Gastrocnemius medialis (tissue), 4 donors: ENCODE data around the gene OR10H1. TPM values are rescaled to one million over a fixed set of nuclear protein-coding genes. Genes with fewer than 3 reads are reported as not detected.

Source experiments
- ATAC-seq, 2 donors: fragments of 150-250 bp; one replicate each; pipeline ENCODE4 v1.9.1; 2016
- DNase-seq, 2 donors: peaks; one replicate each; pipeline ENCODE4 v3.0.0-alpha.2; 2019
- H3K27ac ChIP-seq, 4 donors: fragments of 200-600 bp; sonication (generic); 1 replicate in 1 of 4; 2 replicates in 3 of 4; pipeline ENCODE4 v1.5.1; 2016 to 2018; ENCODE audit warnings: mild to moderate bottlenecking in 2 of 4, moderate library complexity in 1 of 4
- H3K27me3 ChIP-seq, 3 donors: fragments of 200-600 bp; sonication (generic) in 2 of 3; 1 replicate in 1 of 3; 2 replicates in 2 of 3; pipeline versions ENCODE4 v1.5.1 to v1.6.0; 2016 to 2019; ENCODE audit warnings: mild to moderate bottlenecking in 1 of 3, moderate library complexity in 1 of 3
- H3K36me3 ChIP-seq, 2 donors: fragments of 200-600 bp; sonication (generic) in 1 of 2; one replicate each; pipeline ENCODE4 v1.5.1; 2017 to 2018
- H3K4me1 ChIP-seq, 2 donors: fragments of 200-600 bp; sonication (generic) in 1 of 2; one replicate each; pipeline ENCODE4 v1.5.1; 2016 to 2017; ENCODE audit warnings: mild to moderate bottlenecking in 2 of 2
- H3K4me3 ChIP-seq, 4 donors: fragments of 200-600 bp; sonication (generic) in 3 of 4; 1 replicate in 1 of 4; 2 replicates in 3 of 4; pipeline ENCODE4 v1.5.1; 2016 to 2019; ENCODE audit warnings: mild to moderate bottlenecking in 2 of 4
- H3K9me3 ChIP-seq, 3 donors: fragments of 200-600 bp; sonication (generic) in 2 of 3; 1 replicate in 1 of 3; 2 replicates in 2 of 3; pipeline ENCODE4 v1.5.1; 2016 to 2019
- CTCF ChIP-seq, 5 experiments: fragments of 450-650 bp in 3 of 5; fragments of 200-600 bp in 2 of 5; sonication (generic) in 2 of 5; IDR thresholded peaks in 4 of 5; conservative IDR thresholded peaks in 1 of 5; 1 replicate in 4 of 5; 2 replicates in 1 of 5; pipeline ENCODE4 v1.5.1; 2016 to 2019; ENCODE audit warnings: antibody characterized with exemption in 5 of 5, mild to moderate bottlenecking in 3 of 5, moderate library complexity in 3 of 5
- POLR2A ChIP-seq, 2 donors: fragments of 450-650 bp; IDR thresholded peaks; one replicate each; pipeline ENCODE4 v1.6.1; 2017; ENCODE audit warnings: antibody characterized with exemption in 2 of 2, mild to moderate bottlenecking in 2 of 2, moderate library complexity in 2 of 2
- in situ Hi-C, 4 donors: fragments of 200-750 bp; cut with MboI; loops; one replicate each; pipeline versions ENCODE4 v1.15.0 to v1.8.0; 2017; ENCODE audit warnings: low sequenced_read_pairs in 4 of 4
- intact Hi-C: fragments of 100-400 bp; cut with DNase I; formaldehyde crosslinking; loops from one replicate; pipeline ENCODE4 v1.15.1; 2023; ENCODE audit warnings: low total_unique reads
- total RNA-seq, 4 donors: library from RNA; depleted of rRNA; stranded (reverse); fragments of >200 nt; gene quantifications; one replicate each; pipeline versions ENCODE4 v1.1.0 to v1.2.3, GENCODE V29; 2016

Gene OR10H1
- total RNA-seq, 4 donors from 2014 or later, result not detected

GRCh38 chr19:15781661-15782060, 33.8 kb downstream of the OR10H1 start:
- H3K4me1 ChIP-seq, result peaks cover 0 to 9% of the 10 kb centered on the region in 2 donors
- in situ Hi-C loops (no loop called here), intact Hi-C loops (no loop called here)
- H3K9me3 ChIP-seq, result no peaks in the 10 kb centered on the region
- no peaks in the 10 kb centered on the region for H3K36me3 ChIP-seq
- no peak overlapping the region for H3K4me3 ChIP-seq
- no peak overlapping the region for H3K27ac ChIP-seq
- DNase-seq (no peak), ATAC-seq (no peak)
- no peaks in the 10 kb centered on the region for H3K27me3 ChIP-seq
- TF ChIP-seq POLR2A (IDR thresholded peaks at IDR 0.05) (no peak), CTCF (IDR thresholded peaks at IDR 0.05 in 4 of 5, conservative IDR thresholded peaks at IDR 0.05 in 1 of 5) (no peak)

DNA sequence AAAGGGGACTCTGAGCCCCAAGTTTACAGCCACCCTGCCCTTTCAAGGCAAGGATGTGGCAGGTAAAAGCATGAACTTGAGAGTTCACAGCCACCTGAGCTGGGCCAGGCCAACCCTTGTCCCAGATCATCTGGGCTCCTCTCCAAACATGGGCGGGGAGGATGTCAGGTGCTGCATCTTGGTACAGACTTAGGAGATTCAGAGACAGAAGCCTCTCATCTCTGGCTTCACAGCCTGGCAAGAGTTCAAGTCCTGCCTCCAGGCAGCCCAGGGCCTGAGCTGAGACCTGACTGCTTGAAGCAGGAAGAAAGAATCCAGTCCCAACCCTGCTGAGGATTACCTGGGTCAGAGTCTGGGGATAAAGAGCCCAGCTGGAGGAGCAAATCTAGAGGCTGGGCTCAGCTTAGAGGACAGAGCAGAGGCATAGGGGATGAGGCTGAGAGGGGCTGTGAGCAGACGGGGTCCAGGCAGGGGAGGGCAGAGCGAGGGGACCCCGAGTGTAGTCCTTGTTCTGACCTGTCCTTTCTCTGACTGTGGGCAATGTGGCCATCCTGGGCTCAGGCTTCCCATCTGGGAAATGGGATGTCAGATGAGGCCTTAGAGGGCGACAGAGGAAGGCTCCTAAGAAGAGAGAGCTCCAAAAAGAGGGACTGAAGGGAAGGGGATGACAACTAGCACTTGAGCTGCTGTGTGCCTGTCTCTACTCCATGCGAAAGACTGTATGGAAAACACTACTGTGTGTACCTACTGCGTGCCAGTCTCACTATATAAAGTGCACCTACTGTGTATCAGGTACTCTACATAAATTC, 34.6 kb downstream of the OR10H1 start:
- DNase-seq (no peak), ATAC-seq (no peak)
- TF ChIP-seq POLR2A (IDR thresholded peaks at IDR 0.05), result no peak
- no peak for TF ChIP-seq CTCF (IDR thresholded peaks at IDR 0.05 in 4 of 5, conservative IDR thresholded peaks at IDR 0.05 in 1 of 5)
- intact Hi-C loops, result no loop called here
- H3K4me1 ChIP-seq, result peaks cover 0 to 9% of the 10 kb centered on the region in 2 donors
- H3K4me3 ChIP-seq, result no peak overlapping the region
- H3K27ac ChIP-seq, result peak overlapping the region in 1 of 4 donors; percentile 24
- H3K36me3 ChIP-seq, result no peaks in the 10 kb centered on the region
- H3K9me3 ChIP-seq, result no peaks in the 10 kb centered on the region
- in situ Hi-C loops, result no loop called here
- no peaks in the 10 kb centered on the region for H3K27me3 ChIP-seq

GRCh38 chr19:15779756-15780476, 35.5 kb downstream of the OR10H1 start:
- no peaks in the 10 kb centered on the region for H3K36me3 ChIP-seq
- peak; percentile 44 to 66 for ATAC-seq
- H3K27me3 ChIP-seq, result no peaks in the 10 kb centered on the region
- DNase-seq, result peak in 1 of 2 donors; percentile 16
- TF ChIP-seq CTCF (IDR thresholded peaks at IDR 0.05 in 4 of 5, conservative IDR thresholded peaks at IDR 0.05 in 1 of 5), result no peak
- no peak for TF ChIP-seq POLR2A (IDR thresholded peaks at IDR 0.05)
- peaks cover 0 to 9% of the 10 kb centered on the region in 2 donors for H3K4me1 ChIP-seq
- H3K9me3 ChIP-seq, result no peaks in the 10 kb centered on the region
- no peak overlapping the region for H3K4me3 ChIP-seq
- H3K27ac ChIP-seq, result peak overlapping the region in 2 of 4 donors; percentile 24
- intact Hi-C loops (no loop called here), in situ Hi-C loops (no loop called here)

DNA sequence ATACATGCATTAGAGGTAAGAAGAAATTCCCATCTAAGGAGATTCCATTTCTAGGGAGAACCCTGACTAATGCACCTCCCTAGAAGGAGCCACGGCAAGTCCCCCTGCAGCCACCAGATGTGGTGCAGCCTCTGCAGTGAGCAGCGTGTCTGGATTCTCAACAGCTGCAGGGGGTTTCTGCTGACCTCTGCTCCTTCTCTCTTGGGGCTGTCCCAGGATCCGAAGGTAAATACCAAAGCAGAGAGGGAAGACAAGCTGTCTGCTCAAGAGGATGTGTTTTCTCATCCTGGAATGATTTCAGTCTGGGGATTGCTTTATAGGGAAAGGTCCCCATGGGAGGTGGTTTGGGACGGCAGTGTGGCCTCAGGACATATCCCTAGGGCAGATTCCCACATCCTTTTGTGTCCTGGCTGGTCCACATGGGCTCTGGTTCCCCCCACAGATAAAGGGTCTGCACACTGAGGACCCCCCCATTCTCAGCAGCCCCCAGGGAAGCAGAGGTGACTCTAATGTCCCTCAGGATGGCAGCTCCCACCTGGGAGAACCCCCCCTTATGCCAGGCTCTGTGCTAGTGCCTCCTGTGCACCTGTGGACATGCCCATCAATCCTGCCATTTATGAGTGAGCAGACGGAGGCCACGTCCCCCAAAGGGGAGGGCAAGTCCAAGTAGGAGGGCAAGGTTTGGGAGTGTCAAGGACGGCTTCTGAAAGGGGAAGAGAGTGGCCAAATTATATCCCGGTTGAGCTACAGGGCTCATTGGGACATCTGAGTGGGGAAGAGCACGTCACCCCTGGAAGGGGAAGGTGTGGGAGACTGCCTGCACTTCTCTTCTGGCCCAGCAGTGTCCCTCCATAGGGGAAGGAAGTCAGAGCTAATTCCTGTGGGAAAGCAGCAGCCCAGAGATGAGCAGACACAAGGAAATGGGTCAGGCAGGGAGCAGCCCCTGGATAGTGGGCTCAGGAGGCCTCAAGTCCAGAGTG, 38.2 kb downstream of the OR10H1 start:
- Histone ChIP-seq H3K27me3 (no peaks in the 10 kb centered on the region), H3K4me1 (peaks cover 0 to 9% of the 10 kb centered on the region in 2 donors), H3K36me3 (no peaks in the 10 kb centered on the region), H3K9me3 (no peaks in the 10 kb centered on the region), H3K27ac (no peak overlapping the region), H3K4me3 (no peak overlapping the region)
- ATAC-seq, result no peak
- intact Hi-C loops, result no loop called here
- in situ Hi-C loops, result no loop called here
- DNase-seq, result no peak
- TF ChIP-seq CTCF (IDR thresholded peaks at IDR 0.05 in 4 of 5, conservative IDR thresholded peaks at IDR 0.05 in 1 of 5) (no peak), POLR2A (IDR thresholded peaks at IDR 0.05) (no peak)
